Stomach (tissue), 9 donors: ENCODE measurements around the gene DERA. TPM values are rescaled to one million over a fixed set of nuclear protein-coding genes. Genes with fewer than 3 reads are reported as not detected.

Source experiments
- DNase-seq, 2 donors: peaks; one replicate each; pipeline versions ENCODE4 v3.0.0 to v3.0.0-alpha.2; 2013 to 2019
- H3K27ac ChIP-seq, 5 donors: fragments of 200-600 bp in 4 of 5; sonication (generic) in 4 of 5; one replicate each; pipeline ENCODE4 v1.5.1; 2013 to 2019; ENCODE audit warnings: mild to moderate bottlenecking in 1 of 5, moderate library complexity in 1 of 5
- H3K27me3 ChIP-seq, 3 donors: fragments of 200-600 bp; sonication (generic); one replicate each; pipeline ENCODE4 v1.5.1; 2017 to 2019; ENCODE audit warnings: mixed run types in 1 of 3
- H3K36me3 ChIP-seq, 4 donors: fragments of 200-600 bp; sonication (generic); 1 replicate in 3 of 4; 2 replicates in 1 of 4; pipeline ENCODE4 v1.5.1; 2016 to 2019
- H3K4me1 ChIP-seq, 4 donors: fragments of 200-600 bp; sonication (generic); one replicate each; pipeline ENCODE4 v1.5.1; 2016 to 2019
- H3K4me3 ChIP-seq, 4 donors: fragments of 200-600 bp; sonication (generic) in 3 of 4; one replicate each; pipeline ENCODE4 v1.5.1; 2016 to 2019; ENCODE audit warnings: mild to moderate bottlenecking in 1 of 4
- H3K9me3 ChIP-seq, 4 donors: fragments of 200-600 bp; sonication (generic); one replicate each; pipeline ENCODE4 v1.5.1; 2016 to 2019
- CTCF ChIP-seq, 7 experiments: fragments of 450-650 bp in 4 of 7; fragments of 200-600 bp in 3 of 7; sonication (generic) in 3 of 7; IDR thresholded peaks; one replicate each; pipeline ENCODE4 v1.5.1; 2016 to 2019; ENCODE audit warnings: antibody characterized with exemption in 7 of 7, control low read depth in 2 of 7, mild to moderate bottlenecking in 1 of 7
- EP300 ChIP-seq: sonication (generic); formaldehyde crosslinking; IDR thresholded peaks from one replicate; pipeline ENCODE4 v1.6.1; 2017; ENCODE audit warnings: antibody characterized with exemption
- POLR2A ChIP-seq, 4 donors: fragments of 450-650 bp; IDR thresholded peaks; one replicate each; pipeline ENCODE4 v1.6.1; 2016; ENCODE audit warnings: antibody characterized with exemption in 4 of 4, control low read depth in 2 of 4, mild to moderate bottlenecking in 1 of 4, moderate library complexity in 1 of 4
- POLR2AphosphoS5 ChIP-seq, 3 donors: sonication (generic); formaldehyde crosslinking; IDR thresholded peaks; one replicate each; pipeline ENCODE4 v1.6.1; 2016; ENCODE audit warnings: antibody characterized with exemption in 3 of 3
- WGBS, 5 donors: extraction: QIAGEN DNeasy Blood & Tissue Kit in 3 of 5; methylation state at CpG; one replicate each; pipeline versions ENCODE4 v1.1.5 to v1.1.7; 2013 to 2018; 5-methylcytosine and 5-hydroxymethylcytosine counted together
- intact Hi-C: fragments of 100-400 bp; cut with DNase I; formaldehyde crosslinking; loops from one replicate; pipeline ENCODE4 v1.15.1; 2023; ENCODE audit warnings: low total_unique reads
- polyA plus RNA-seq, 3 donors: library from polyadenylated mRNA; stranded (reverse); fragments of 200-250 nt; gene quantifications; one replicate each; pipeline ENCODE4 v1.2.3, GENCODE V29; 2013
- total RNA-seq, 5 donors: library from RNA; depleted of rRNA; stranded (reverse); fragments of >200 nt; gene quantifications; one replicate each; pipeline versions ENCODE4 v1.1.0 to v1.2.3, GENCODE V29; 2014 to 2016
- donor health status: healthy with polysubstance abuse.
- donor health status: Bipolar disorder and iron deficiency.
- donor health status: healthy.

The DERA gene
- total and polyA plus RNA-seq, 8 donors: 3.2 to 53.6 (median 23.5) TPM

- Histone ChIP-seq H3K4me1 (no peaks in the 10 kb centered on the region), H3K36me3 (peaks cover 0 to 22% (median 8%) of the 10 kb centered on the region in 4 donors), H3K4me3 (no peak overlapping the region), H3K27ac (no peak overlapping the region), H3K27me3 (no peaks in the 10 kb centered on the region), H3K9me3 (peaks cover 0 to 8% (median 3%) of the 10 kb centered on the region in 4 donors)
- no peak for TF ChIP-seq EP300
- WGBS, 5 donors: 87 to 100% (median 100%) methylated on average over 1 of the region's 1 CpG
- intact Hi-C loops: no loop called here
- DNase-seq: no peak
Observed at GRCh38 chr12:16021026-16021425, 109.9 kb downstream of the DERA start.

GRCh38 chr12:16021676-16022075 lies 110.5 kb downstream of the DERA start:
- DNase-seq: no peak
- Histone ChIP-seq H3K27ac (no peak overlapping the region), H3K36me3 (peaks cover 0 to 22% (median 6%) of the 10 kb centered on the region in 4 donors), H3K4me3 (no peak overlapping the region), H3K9me3 (peaks cover 0 to 8% (median 3%) of the 10 kb centered on the region in 4 donors), H3K27me3 (no peaks in the 10 kb centered on the region), H3K4me1 (no peaks in the 10 kb centered on the region)
- intact Hi-C loops: no loop called here
- 42 to 65% (median 57%) methylated on average over 2 of the region's 2 CpGs for WGBS, 5 donors
- TF ChIP-seq EP300 (no peak), POLR2A (IDR thresholded peaks at IDR 0.05) (no peak), POLR2AphosphoS5 (IDR thresholded peaks at IDR 0.05) (no peak), CTCF (IDR thresholded peaks at IDR 0.05) (no peak)

GRCh38 chr12:16027002-16027401 lies 115.9 kb downstream of the DERA start:
- WGBS, 5 donors: 84 to 96% (median 95%) methylated on average over 2 of the region's 2 CpGs
- peaks cover 0 to 7% (median 2%) of the 10 kb centered on the region in 4 donors for H3K36me3 ChIP-seq
- no peak for TF ChIP-seq EP300
- no peak for TF ChIP-seq CTCF (IDR thresholded peaks at IDR 0.05)
- no peak for TF ChIP-seq POLR2A (IDR thresholded peaks at IDR 0.05)
- TF ChIP-seq POLR2AphosphoS5 (IDR thresholded peaks at IDR 0.05): no peak
- intact Hi-C loops: no loop called here
- no peaks in the 10 kb centered on the region for H3K27me3 ChIP-seq
- no peaks in the 10 kb centered on the region for H3K4me1 ChIP-seq
- H3K4me3 ChIP-seq: no peak overlapping the region
- no peak overlapping the region for H3K27ac ChIP-seq
- no peaks in the 10 kb centered on the region for H3K9me3 ChIP-seq
- DNase-seq: no peak

- TF ChIP-seq POLR2A (IDR thresholded peaks at IDR 0.05) (no peak), POLR2AphosphoS5 (IDR thresholded peaks at IDR 0.05) (no peak), CTCF (IDR thresholded peaks at IDR 0.05) (no peak), EP300 (no peak)
- WGBS, 5 donors: 93 to 99% (median 98%) methylated on average over 2 of the region's 2 CpGs
- H3K9me3 ChIP-seq: no peaks in the 10 kb centered on the region
- H3K36me3 ChIP-seq: peaks cover 0 to 23% (median 21%) of the 10 kb centered on the region in 4 donors
- intact Hi-C loops: no loop called here
- no peak overlapping the region for H3K27ac ChIP-seq
- no peaks in the 10 kb centered on the region for H3K4me1 ChIP-seq
- no peaks in the 10 kb centered on the region for H3K27me3 ChIP-seq
- DNase-seq: no peak
- H3K4me3 ChIP-seq: no peak overlapping the region
Observed at GRCh38 chr12:16030744-16031143, 119.6 kb downstream of the DERA start.

GRCh38 chr12:16034136-16034817 lies 123.1 kb downstream of the DERA start:
- Histone ChIP-seq H3K27me3 (no peaks in the 10 kb centered on the region), H3K36me3 (peaks cover 0 to 57% (median 54%) of the 10 kb centered on the region in 4 donors), H3K27ac (no peak overlapping the region), H3K4me1 (no peaks in the 10 kb centered on the region), H3K4me3 (no peak overlapping the region), H3K9me3 (no peaks in the 10 kb centered on the region)
- no peak for DNase-seq
- intact Hi-C loops: no loop called here
- WGBS, 5 donors: 70 to 95% (median 92%) methylated on average over 5 of the region's 5 CpGs
- TF ChIP-seq EP300 (no peak), POLR2A (IDR thresholded peaks at IDR 0.05) (no peak), CTCF (IDR thresholded peaks at IDR 0.05) (no peak), POLR2AphosphoS5 (IDR thresholded peaks at IDR 0.05) (no peak)
